Ishikawa (cell line): ENCODE measurements around the gene HIVEP2.

Source experiments
- EGR1 ChIP-seq: IDR thresholded peaks from 2 replicates; pipeline ENCODE4 v1.6.1; 2012
- EP300 ChIP-seq: IDR thresholded peaks from 2 replicates; pipeline ENCODE4 v1.6.1; 2012; ENCODE audit warnings: borderline replicate concordance
- MAX ChIP-seq: IDR thresholded peaks from 2 replicates; pipeline ENCODE4 v1.6.1; 2012
- REST ChIP-seq: IDR thresholded peaks from 2 replicates; pipeline ENCODE4 v1.6.1; 2012; ENCODE audit warnings: low read depth, mild to moderate bottlenecking
- TF ChIP-seq, protein P1 (sequence below): IDR thresholded peaks from 2 replicates; pipeline ENCODE4 v1.6.1; 2012

- no peak for TF ChIP-seq EGR1
- TF ChIP-seq, protein P1, sequence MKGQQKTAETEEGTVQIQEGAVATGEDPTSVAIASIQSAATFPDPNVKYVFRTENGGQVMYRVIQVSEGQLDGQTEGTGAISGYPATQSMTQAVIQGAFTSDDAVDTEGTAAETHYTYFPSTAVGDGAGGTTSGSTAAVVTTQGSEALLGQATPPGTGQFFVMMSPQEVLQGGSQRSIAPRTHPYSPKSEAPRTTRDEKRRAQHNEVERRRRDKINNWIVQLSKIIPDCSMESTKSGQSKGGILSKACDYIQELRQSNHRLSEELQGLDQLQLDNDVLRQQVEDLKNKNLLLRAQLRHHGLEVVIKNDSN, result no peak
- TF ChIP-seq REST, result no peak
- TF ChIP-seq MAX, result no peak
- TF ChIP-seq EP300, result no peak
Measured at GRCh38 chr6:142841915-142842314, 103.1 kb downstream of the HIVEP2 start.
